ENCODE results near the gene IDE. TPM values are rescaled to one million over a fixed set of nuclear protein-coding genes. Genes with fewer than 3 reads are reported as not detected.

The IDE gene
- total RNA-seq, 1 experiment from 2014 or later: 55.8 TPM

GRCh38 chr10:92418891-92419290 lies 155.0 kb downstream of the IDE start:
- ChIA-PET POLR2A (no interaction called here), RAD21 (ENCODE audit: low non-redundant PET in 1 of 2, low total read pairs in 2 of 2, uncharacterized antibody in 2 of 2, unreplicated experiment in 2 of 2) (no interaction called here), CTCF (no interaction called here)
- TF ChIP-seq POLR2A (IDR thresholded peaks at IDR 0.05; ENCODE audit: borderline replicate concordance, extremely low read depth, insufficient read depth, insufficient read length) (no peak), ATF3 (IDR thresholded peaks at IDR 0.05) (no peak), POLR2AphosphoS5 (IDR thresholded peaks at IDR 0.05; ENCODE audit: low read depth, low read length) (no peak), EGR1 (IDR thresholded peaks at IDR 0.05; ENCODE audit: low read depth) (no peak), SIN3A (IDR thresholded peaks at IDR 0.05; ENCODE audit: low read depth) (no peak), EZH2 (IDR thresholded peaks at IDR 0.05) (no peak), ZNF274 (IDR thresholded peaks at IDR 0.05; ENCODE audit: low read depth, low read length) (no peak), TCF7L2 (IDR thresholded peaks at IDR 0.05; ENCODE audit: borderline replicate concordance, extremely low read depth, insufficient read depth, insufficient read length) (no peak), REST (IDR thresholded peaks at IDR 0.05; ENCODE audit: low read depth) (no peak), JUND (IDR thresholded peaks at IDR 0.05) (no peak), FOSL1 (IDR thresholded peaks at IDR 0.05; ENCODE audit: low read depth) (no peak), CTCF (IDR thresholded peaks at IDR 0.05 in 2 of 3, conservative IDR thresholded peaks at IDR 0.05 in 1 of 3; ENCODE audit: borderline replicate concordance in 1 of 3, insufficient read depth in 1 of 3, low read depth in 2 of 3, low read length in 2 of 3) (no peak), SRF (IDR thresholded peaks at IDR 0.05; ENCODE audit: low read depth) (no peak), RAD21 (IDR thresholded peaks at IDR 0.05; ENCODE audit: low read depth) (no peak), EZH2phosphoT487 (IDR thresholded peaks at IDR 0.05; ENCODE audit: borderline replicate concordance) (no peak), SP1 (IDR thresholded peaks at IDR 0.05; ENCODE audit: low read depth) (no peak)
- no TSS peak for BruUV-seq (replicated peaks)
- DNase-seq (ENCODE audit: low read depth, low spot score) (no peak), ATAC-seq (no peak)
- no peak overlapping the region for H3K27ac ChIP-seq (ENCODE audit: low read depth, low read length)
- H4K20me1 ChIP-seq (ENCODE audit: insufficient read depth): no peaks in the 10 kb centered on the region
- no peak overlapping the region for H3K4me3 ChIP-seq (replicated peaks in 1 of 2; ENCODE audit: low read depth in 1 of 2, low read length in 2 of 2)
- no peaks in the 10 kb centered on the region for H3K4me1 ChIP-seq (ENCODE audit: control insufficient read depth in 1 of 2, insufficient read depth in 2 of 2, low read length in 2 of 2)
- H2AFZ ChIP-seq (ENCODE audit: low read depth, low read length, poor library complexity, severe bottlenecking): no peak overlapping the region
- intact Hi-C loops (cut with micrococcal nuclease): no loop called here
- no peak overlapping the region for H3K9ac ChIP-seq (ENCODE audit: low read length)
- no peaks in the 10 kb centered on the region for H3K27me3 ChIP-seq (ENCODE audit: insufficient read depth, low read length)
- H3K9me2 ChIP-seq (ENCODE audit: insufficient read depth): no peaks in the 10 kb centered on the region
- no peaks in the 10 kb centered on the region for H3K36me3 ChIP-seq (ENCODE audit: control insufficient read depth in 1 of 2, insufficient read depth in 2 of 2, low read length in 2 of 2)
- no peak overlapping the region for H3K4me2 ChIP-seq (ENCODE audit: low read length)
- no peaks in the 10 kb centered on the region for H3K79me2 ChIP-seq (ENCODE audit: insufficient read depth, low read length)
- no peaks in the 10 kb centered on the region for H3K9me3 ChIP-seq (ENCODE audit: control insufficient read depth in 1 of 2, insufficient read depth in 1 of 2, low read depth in 1 of 2, low read length in 2 of 2)
